Measurements from ENCODE around the gene CDH23. TPM values are rescaled to one million over a fixed set of nuclear protein-coding genes. Genes with fewer than 3 reads are reported as not detected.

The CDH23 gene
- total and polyA plus RNA-seq, 9 of the 15 experiments (the other 6 are each of a cell fraction or from before 2014, with no cell fraction given), result 0.18 to 1.2 (median 0.47) TPM

GRCh38 chr10:71712572-71713134, 315.9 kb downstream of the CDH23 start (continued):
- peak; percentile 16; the same call in 1 of the 2 replicates for TF ChIP-seq MGA (IDR thresholded peaks at IDR 0.05)
- TF ChIP-seq CREM (IDR thresholded peaks at IDR 0.05; ENCODE audit: low read depth), result 0 out of 2 replicates have a peak, but pooled peaks have one; percentile 5
- TF ChIP-seq PRPF4 (IDR thresholded peaks at IDR 0.05; ENCODE audit: insufficient read depth, low read depth, low read length, poor library complexity, severe bottlenecking), result no peak
- TF ChIP-seq HMGN3 (IDR thresholded peaks at IDR 0.05; ENCODE audit: borderline replicate concordance, extremely low read depth, insufficient read length, low read depth, low read length), result peak; percentile 0
- TF ChIP-seq SRF (CRISPR knock-in tag; IDR thresholded peaks at IDR 0.05), result no peak
- no peak for TF ChIP-seq POLR2AphosphoS5 (IDR thresholded peaks at IDR 0.05; ENCODE audit: control insufficient read depth, insufficient read depth, low read depth, low read length)
- TF ChIP-seq KAT8 (IDR thresholded peaks at IDR 0.05; ENCODE audit: low read depth), result no peak
- TF ChIP-seq ZNF263 (CRISPR knock-in tag; IDR thresholded peaks at IDR 0.05; ENCODE audit: borderline replicate concordance), result 0 out of 2 replicates have a peak, but pooled peaks have one; percentile 22
- TF ChIP-seq NFATC3 (IDR thresholded peaks at IDR 0.05), result no peak
- TF ChIP-seq MTA3 (IDR thresholded peaks at IDR 0.05; ENCODE audit: borderline replicate concordance), result no peak
- TF ChIP-seq XRCC3 (IDR thresholded peaks at IDR 0.05), result no peak
- TF ChIP-seq TRIM28 (IDR thresholded peaks at IDR 0.05), result no peak
- 0 out of 2 replicates have a peak, but pooled peaks have one; percentile 33 for TF ChIP-seq GABPB1 (CRISPR knock-in tag; IDR thresholded peaks at IDR 0.05)
- TF ChIP-seq ZNF232 (CRISPR knock-in tag; IDR thresholded peaks at IDR 0.05), result no peak
- no peak for TF ChIP-seq NELFE (IDR thresholded peaks at IDR 0.05; ENCODE audit: insufficient read depth, insufficient read length)
- TF ChIP-seq ZBTB33 (CRISPR knock-in tag; IDR thresholded peaks at IDR 0.05), result no peak
